Panc1 (cell line): ENCODE measurements around the gene FBXO36. TPM values are rescaled to one million over a fixed set of nuclear protein-coding genes. Genes with fewer than 3 reads are reported as not detected.

Experiments used
- ATAC-seq: fragments of 200-7000 bp; cut with Tn5 transposase; 2 replicates; pipeline ENCODE4 v1.9.1; 2020; ENCODE audit warnings: mild to moderate bottlenecking, moderate library complexity
- BruUV-seq: library from RNA; stranded (reverse); fragments of 400-500 nt; replicated peaks from 2 replicates; lab custom pipeline; 2021; lab: Mats Ljungman, UMichigan
- CTCF ChIA-PET: fragments of 300-600 bp; sonication (Branson Sonifier 250); formaldehyde crosslinking; loops from one replicate; lab custom pipeline; 2022; ENCODE audit warnings: antibody characterized with exemption; lab: Charles Lee
- POLR2A ChIA-PET: fragments of 300-600 bp; sonication (Branson Sonifier 250); formaldehyde crosslinking; loops from one replicate; lab custom pipeline; 2022; ENCODE audit warnings: antibody characterized with exemption; lab: Charles Lee
- DNase-seq: peaks from one replicate; pipeline ENCODE4 v3.0.0-alpha.2; 2010; ENCODE audit warnings: low read depth, low spot score
- H3K27ac ChIP-seq: 2 replicates; pipeline ENCODE4 v1.5.1; 2011; ENCODE audit warnings: mild to moderate bottlenecking, low read length, inconsistent platforms
- H3K27me3 ChIP-seq: fragments of 200-500 bp; sonication (Bioruptor generic); 2 replicates; pipeline ENCODE4 v1.6.0; 2014; ENCODE audit warnings: low read length, inconsistent platforms; ENCODE audit not compliant: control insufficient read depth, insufficient read depth
- H3K36me3 ChIP-seq: fragments of 200-500 bp; sonication (Bioruptor generic); 2 replicates; pipeline ENCODE4 v1.5.1; 2014; ENCODE audit warnings: inconsistent platforms, mild to moderate bottlenecking, low read length, moderate library complexity; ENCODE audit not compliant: control insufficient read depth, insufficient read depth
- H3K4me1 ChIP-seq: 2 replicates; pipeline ENCODE4 v1.5.1; 2011; ENCODE audit warnings: inconsistent platforms, mild to moderate bottlenecking, low read length, moderate library complexity; ENCODE audit not compliant: control insufficient read depth, insufficient read depth
- H3K4me3 ChIP-seq, 2 experiments: 2 replicates each; pipeline ENCODE4 v1.5.1; 2011 to 2012; ENCODE audit warnings: low read depth in 2 of 2, low read length in 2 of 2, mild to moderate bottlenecking in 2 of 2, inconsistent platforms in 1 of 2, moderate library complexity in 1 of 2
- H3K9me3 ChIP-seq: fragments of 200-500 bp; sonication (Bioruptor generic); 2 replicates; pipeline ENCODE4 v1.5.1; 2014; ENCODE audit warnings: low read depth, mild to moderate bottlenecking, inconsistent platforms, low read length, moderate library complexity; ENCODE audit not compliant: control insufficient read depth, insufficient read depth
- POLR2AphosphoS5 ChIP-seq: IDR thresholded peaks from 2 replicates; pipeline ENCODE4 v1.6.1; 2012; ENCODE audit warnings: mild to moderate bottlenecking, low read depth, low read length, moderate library complexity
- SIN3A ChIP-seq: IDR thresholded peaks from 2 replicates; pipeline ENCODE4 v1.6.1; 2012; ENCODE audit warnings: low read depth, mild to moderate bottlenecking, low read length, moderate library complexity, borderline replicate concordance; ENCODE audit not compliant: insufficient read depth
- TCF7L2 ChIP-seq: IDR thresholded peaks from 2 replicates; pipeline ENCODE4 v1.6.1; 2011; ENCODE audit warnings: mild to moderate bottlenecking, low read depth, low read length, inconsistent platforms
- in situ Hi-C: cut with HindIII; loops from 2 replicates; pipeline ENCODE4 v1.10.0; 2016; ENCODE audit warnings: low sequenced_read_pairs, low pct_unique_long_range_greater_than_20kb
- intact Hi-C: fragments of 100-400 bp; cut with micrococcal nuclease; formaldehyde crosslinking; loops from one replicate; pipeline ENCODE4 v1.10.0; 2022; ENCODE audit not compliant: unreplicated experiment
- total RNA-seq: library from RNA; stranded (reverse); gene quantifications from one replicate; pipeline ENCODE4 v1.2.1, GENCODE V29; 2021; ENCODE audit not compliant: unreplicated experiment
- TF ChIP-seq, protein P1 (sequence below): fragments of 450-650 bp; IDR thresholded peaks from 2 replicates; pipeline ENCODE4 v1.5.1; 2017; ENCODE audit warnings: mild to moderate bottlenecking
- TF ChIP-seq, protein P2 (sequence below), 2 experiments: IDR thresholded peaks; 2 replicates each; pipeline ENCODE4 v1.6.1; 2011 to 2012; ENCODE audit warnings: low read depth in 2 of 2, control low read depth in 1 of 2, low read length in 1 of 2, mild to moderate bottlenecking in 1 of 2, moderate library complexity in 1 of 2; ENCODE audit not compliant: insufficient read depth in 1 of 2

FBXO36 gene
- total RNA-seq, 1 experiment from 2014 or later = 3.9 TPM

DNA sequence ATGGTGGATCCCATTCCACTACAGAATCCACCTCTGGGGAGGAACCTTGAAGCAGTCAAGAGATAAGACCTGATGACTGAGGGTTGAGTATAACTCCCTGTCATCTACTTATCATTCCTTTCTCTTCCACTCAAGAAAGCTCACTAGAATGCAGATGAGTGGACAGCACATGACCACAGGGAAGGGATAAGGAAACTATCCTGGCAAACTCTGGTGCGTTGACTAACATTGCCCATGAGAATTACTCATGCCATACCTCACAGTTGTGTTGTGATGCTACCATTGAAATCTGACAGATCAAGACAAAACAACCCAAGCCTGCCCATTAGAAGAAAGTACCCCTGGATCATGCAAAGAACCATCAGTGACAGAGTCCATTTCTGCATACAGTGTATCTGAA, 119.9 kb downstream of the FBXO36 start:
- H3K9me3 ChIP-seq = no peaks in the 10 kb centered on the region
- DNase-seq (no peak), ATAC-seq (no peak)
- H3K27me3 ChIP-seq = no peaks in the 10 kb centered on the region
- H3K4me1 ChIP-seq = no peaks in the 10 kb centered on the region
- H3K4me3 ChIP-seq = no peak overlapping the region
- ChIA-PET POLR2A (no interaction called here), CTCF (no interaction called here)
- no peaks in the 10 kb centered on the region for H3K36me3 ChIP-seq
- in situ Hi-C loops = no loop called here
- H3K27ac ChIP-seq = no peak overlapping the region
- TF ChIP-seq POLR2AphosphoS5 (no peak), SIN3A (no peak), TCF7L2 (no peak)
- TF ChIP-seq, protein P1, sequence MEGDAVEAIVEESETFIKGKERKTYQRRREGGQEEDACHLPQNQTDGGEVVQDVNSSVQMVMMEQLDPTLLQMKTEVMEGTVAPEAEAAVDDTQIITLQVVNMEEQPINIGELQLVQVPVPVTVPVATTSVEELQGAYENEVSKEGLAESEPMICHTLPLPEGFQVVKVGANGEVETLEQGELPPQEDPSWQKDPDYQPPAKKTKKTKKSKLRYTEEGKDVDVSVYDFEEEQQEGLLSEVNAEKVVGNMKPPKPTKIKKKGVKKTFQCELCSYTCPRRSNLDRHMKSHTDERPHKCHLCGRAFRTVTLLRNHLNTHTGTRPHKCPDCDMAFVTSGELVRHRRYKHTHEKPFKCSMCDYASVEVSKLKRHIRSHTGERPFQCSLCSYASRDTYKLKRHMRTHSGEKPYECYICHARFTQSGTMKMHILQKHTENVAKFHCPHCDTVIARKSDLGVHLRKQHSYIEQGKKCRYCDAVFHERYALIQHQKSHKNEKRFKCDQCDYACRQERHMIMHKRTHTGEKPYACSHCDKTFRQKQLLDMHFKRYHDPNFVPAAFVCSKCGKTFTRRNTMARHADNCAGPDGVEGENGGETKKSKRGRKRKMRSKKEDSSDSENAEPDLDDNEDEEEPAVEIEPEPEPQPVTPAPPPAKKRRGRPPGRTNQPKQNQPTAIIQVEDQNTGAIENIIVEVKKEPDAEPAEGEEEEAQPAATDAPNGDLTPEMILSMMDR = no peak
- TF ChIP-seq, protein P2, sequence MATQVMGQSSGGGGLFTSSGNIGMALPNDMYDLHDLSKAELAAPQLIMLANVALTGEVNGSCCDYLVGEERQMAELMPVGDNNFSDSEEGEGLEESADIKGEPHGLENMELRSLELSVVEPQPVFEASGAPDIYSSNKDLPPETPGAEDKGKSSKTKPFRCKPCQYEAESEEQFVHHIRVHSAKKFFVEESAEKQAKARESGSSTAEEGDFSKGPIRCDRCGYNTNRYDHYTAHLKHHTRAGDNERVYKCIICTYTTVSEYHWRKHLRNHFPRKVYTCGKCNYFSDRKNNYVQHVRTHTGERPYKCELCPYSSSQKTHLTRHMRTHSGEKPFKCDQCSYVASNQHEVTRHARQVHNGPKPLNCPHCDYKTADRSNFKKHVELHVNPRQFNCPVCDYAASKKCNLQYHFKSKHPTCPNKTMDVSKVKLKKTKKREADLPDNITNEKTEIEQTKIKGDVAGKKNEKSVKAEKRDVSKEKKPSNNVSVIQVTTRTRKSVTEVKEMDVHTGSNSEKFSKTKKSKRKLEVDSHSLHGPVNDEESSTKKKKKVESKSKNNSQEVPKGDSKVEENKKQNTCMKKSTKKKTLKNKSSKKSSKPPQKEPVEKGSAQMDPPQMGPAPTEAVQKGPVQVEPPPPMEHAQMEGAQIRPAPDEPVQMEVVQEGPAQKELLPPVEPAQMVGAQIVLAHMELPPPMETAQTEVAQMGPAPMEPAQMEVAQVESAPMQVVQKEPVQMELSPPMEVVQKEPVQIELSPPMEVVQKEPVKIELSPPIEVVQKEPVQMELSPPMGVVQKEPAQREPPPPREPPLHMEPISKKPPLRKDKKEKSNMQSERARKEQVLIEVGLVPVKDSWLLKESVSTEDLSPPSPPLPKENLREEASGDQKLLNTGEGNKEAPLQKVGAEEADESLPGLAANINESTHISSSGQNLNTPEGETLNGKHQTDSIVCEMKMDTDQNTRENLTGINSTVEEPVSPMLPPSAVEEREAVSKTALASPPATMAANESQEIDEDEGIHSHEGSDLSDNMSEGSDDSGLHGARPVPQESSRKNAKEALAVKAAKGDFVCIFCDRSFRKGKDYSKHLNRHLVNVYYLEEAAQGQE (IDR thresholded peaks at IDR 0.05; ENCODE audit: insufficient read depth in 1 of 2, low read depth in 2 of 2, low read length in 1 of 2) = no peak
- no TSS peak for BruUV-seq
- intact Hi-C loops = no loop called here

DNA sequence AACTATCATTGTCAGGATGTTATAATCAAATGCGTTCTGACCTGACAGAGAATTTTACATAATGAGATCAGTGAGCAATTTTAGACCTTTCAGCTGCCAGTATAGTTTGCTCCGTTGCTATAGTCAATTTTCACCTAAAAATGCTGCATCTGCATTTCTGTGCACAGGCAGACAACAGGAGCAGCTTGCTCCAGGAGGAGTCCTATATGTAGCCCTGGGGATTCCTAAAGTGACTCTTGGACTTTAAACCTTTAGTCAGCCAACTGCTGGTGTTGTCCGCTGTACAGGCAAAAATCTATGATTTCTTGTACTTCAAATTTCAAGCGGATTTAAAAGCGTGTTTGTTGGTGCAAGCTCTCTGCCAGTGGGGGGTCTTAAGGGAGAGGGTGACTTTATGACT, 120.7 kb downstream of the FBXO36 start:
- Histone ChIP-seq H3K4me1 (no peaks in the 10 kb centered on the region), H3K27me3 (no peaks in the 10 kb centered on the region), H3K4me3 (no peak overlapping the region), H3K9me3 (no peaks in the 10 kb centered on the region), H3K27ac (no peak overlapping the region), H3K36me3 (no peaks in the 10 kb centered on the region)
- ATAC-seq (no peak), DNase-seq (no peak)
- TF ChIP-seq, protein P2 (IDR thresholded peaks at IDR 0.05; ENCODE audit: insufficient read depth in 1 of 2, low read depth in 2 of 2, low read length in 1 of 2) = no peak
- ChIA-PET POLR2A (no interaction called here), CTCF (no interaction called here)
- intact Hi-C loops (no loop called here), in situ Hi-C loops (no loop called here)
- no TSS peak for BruUV-seq
